ENCODE measurements around the gene UNC93B1. TPM values are rescaled to one million over a fixed set of nuclear protein-coding genes. Genes with fewer than 3 reads are reported as not detected.

UNC93B1 gene
- total and polyA plus RNA-seq, 2 of the 8 experiments (the other 6 are each of a cell fraction or from before 2014, with no cell fraction given) = 18.9 to 34.3 TPM

GRCh38 chr11:67996622-67997474 is 7.0 kb downstream of the UNC93B1 start:
- Histone ChIP-seq H3K4me1 (replicated peaks in 1 of 4; ENCODE audit: control insufficient read depth in 3 of 4, insufficient read depth in 4 of 4, low read length in 3 of 4) (peaks cover 0 to 9% (median 8%) of the 10 kb centered on the region in 4 experiments; a peak in 5 of 7 replicates), H2BK5ac (ENCODE audit: low read depth, low read length) (peak overlapping the region; percentile 76; the same call in 1 of the 2 replicates), H4K91ac (replicated peaks; ENCODE audit: insufficient read length, low read length) (no peak overlapping the region), H3K56ac (replicated peaks; ENCODE audit: insufficient read length, low read depth, low read length) (no peak overlapping the region), H2AK5ac (ENCODE audit: low read depth, low read length) (no peak overlapping the region), H3K23ac (ENCODE audit: insufficient read length) (no peak overlapping the region), H2BK12ac (ENCODE audit: low read depth, low read length) (peak overlapping the region; percentile 78; the same call in 1 of the 2 replicates), H3K36me3 (ENCODE audit: control insufficient read depth in 2 of 4, insufficient read depth in 4 of 4, low read length in 3 of 4) (no peaks in the 10 kb centered on the region), H3K9ac (replicated peaks in 1 of 4; ENCODE audit: extremely low read depth in 1 of 4, low read depth in 3 of 4, low read length in 3 of 4) (no peak overlapping the region), H4K20me1 (replicated peaks in 1 of 2; ENCODE audit: control insufficient read depth in 1 of 2, insufficient read depth in 2 of 2, low read length in 2 of 2) (no peaks in the 10 kb centered on the region), H3K4me2 (ENCODE audit: insufficient read depth in 1 of 2, low read depth in 2 of 2, low read length in 2 of 2) (peak overlapping the region; percentile 76 to 85), H2BK15ac (ENCODE audit: low read length) (peak overlapping the region; percentile 93; the same call in 1 of the 2 replicates), H3K9me3 (ENCODE audit: insufficient read depth in 2 of 2, low read depth in 1 of 2, low read length in 1 of 2) (no peaks in the 10 kb centered on the region), H2BK120ac (replicated peaks; ENCODE audit: low read depth, low read length) (no peak overlapping the region), H4K5ac (ENCODE audit: insufficient read length, low read depth, low read length) (no peak overlapping the region), H3K79me2 (ENCODE audit: control insufficient read depth in 1 of 2, insufficient read depth in 2 of 2, low read length in 2 of 2) (no peaks in the 10 kb centered on the region), H3K27ac (ENCODE audit: low read depth, low read length) (no peak overlapping the region), H4K8ac (ENCODE audit: extremely low read depth, insufficient read depth, low read length) (0 out of 2 replicates have a peak overlapping the region, but pooled peaks have one; percentile 7), H3K79me1 (ENCODE audit: low read depth, low read length) (no peaks in the 10 kb centered on the region), H3K23me2 (ENCODE audit: low read depth, low read length) (peaks cover 2% of the 10 kb centered on the region; the same call in 1 of the 2 replicates), H2BK20ac (ENCODE audit: low read length) (no peak overlapping the region), H3K4ac (replicated peaks; ENCODE audit: insufficient read length, low read depth, low read length) (no peak overlapping the region), H3K18ac (ENCODE audit: extremely low read depth, low read length) (peak overlapping the region; percentile 96; the same call in 1 of the 2 replicates), H3K27me3 (replicated peaks in 1 of 4; ENCODE audit: control insufficient read depth in 3 of 4, extremely low read depth in 1 of 4, insufficient read depth in 3 of 4, low read length in 3 of 4) (no peaks in the 10 kb centered on the region), H2AFZ (ENCODE audit: low read length) (peak overlapping the region; percentile 90; the same call in 1 of the 2 replicates), H3K14ac (ENCODE audit: insufficient read length) (no peak overlapping the region), H3K4me3 (ENCODE audit: extremely low read depth in 1 of 4, insufficient read depth in 2 of 4, low read depth in 3 of 4, low read length in 4 of 4) (peak overlapping the region; percentile 49 to 68 (median 60); a peak in 7 of 8 replicates)
- 27% methylated on average over 41 of the region's 41 CpGs; no CpG with 5 or more reads in 1 of the 2 experiments for WGBS, 2 experiments (ENCODE audit: extremely low coverage in 1 of 2, insufficient coverage in 1 of 2, insufficient read length in 1 of 2, insufficient replicate concordance in 2 of 2, low coverage in 1 of 2, low lambda C conversion rate in 2 of 2, missing lambda C conversion rate in 1 of 2)
- ChIA-PET POLR2A (ENCODE audit: partially characterized antibody) (interaction anchor here (1.2 kb wide), 2 partner anchors 17 to 22 kb away, joined by 4 read pairs; no protein-coding TSS in a partner anchor), CTCF (ENCODE audit: partially characterized antibody) (interaction anchor here (1.0 to 3.9 kb wide), 4 partner anchors 12 to 30 kb away, joined by 3 to 20 read pairs (median 4); partner anchors contain the start of gene ALDH3B1)
- FAIRE-seq (no peak), DNase-seq (ENCODE audit: low read depth in 1 of 2, low spot score in 2 of 2) (peak; percentile 85 to 99)
- TF ChIP-seq ASH2L (IDR thresholded peaks at IDR 0.05; ENCODE audit: low read length) (peak; percentile 24), POLR2A (IDR thresholded peaks at IDR 0.05; ENCODE audit: control extremely low read depth in 1 of 2, low read depth in 2 of 2, low read length in 2 of 2) (0 out of 3 replicates have a peak, but pooled peaks of 1 of the 2 experiments have one; percentile 17), ATF3 (IDR thresholded peaks at IDR 0.05; ENCODE audit: insufficient read depth, low read depth, low read length) (peak; percentile 74), POU5F1 (IDR thresholded peaks at IDR 0.05; ENCODE audit: low read depth, low read length) (no peak), SP1 (IDR thresholded peaks at IDR 0.05; ENCODE audit: low read depth, low read length) (0 out of 2 replicates have a peak, but pooled peaks have one; percentile 9), KDM5A (IDR thresholded peaks at IDR 0.05; ENCODE audit: low read length) (no peak), E2F6 (IDR thresholded peaks at IDR 0.05) (peak; percentile 93), KDM4A (IDR thresholded peaks at IDR 0.05; ENCODE audit: low read depth, low read length, severe bottlenecking) (peak; percentile 85)
- TF ChIP-seq, protein P1, sequence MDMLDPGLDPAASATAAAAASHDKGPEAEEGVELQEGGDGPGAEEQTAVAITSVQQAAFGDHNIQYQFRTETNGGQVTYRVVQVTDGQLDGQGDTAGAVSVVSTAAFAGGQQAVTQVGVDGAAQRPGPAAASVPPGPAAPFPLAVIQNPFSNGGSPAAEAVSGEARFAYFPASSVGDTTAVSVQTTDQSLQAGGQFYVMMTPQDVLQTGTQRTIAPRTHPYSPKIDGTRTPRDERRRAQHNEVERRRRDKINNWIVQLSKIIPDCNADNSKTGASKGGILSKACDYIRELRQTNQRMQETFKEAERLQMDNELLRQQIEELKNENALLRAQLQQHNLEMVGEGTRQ (IDR thresholded peaks at IDR 0.05; ENCODE audit: low read length) = peak; percentile 89

Measured in H1 (cell line).